NCI-H82 treated with DMSO at 0.1 percent for 48 hours (cell line): ENCODE data around the gene FAN1.
"Not testable (repeated sequence)": the region's sequence is repeated elsewhere in the genome, so short reads cannot be mapped to it uniquely, and the experiment has no call there.

Experiments
- DNase-seq: peaks from one replicate; lab custom pipeline; 2025; ENCODE audit not compliant: unreplicated experiment; lab: John Stamatoyannopoulos, UW

FAN1 gene

DNA sequence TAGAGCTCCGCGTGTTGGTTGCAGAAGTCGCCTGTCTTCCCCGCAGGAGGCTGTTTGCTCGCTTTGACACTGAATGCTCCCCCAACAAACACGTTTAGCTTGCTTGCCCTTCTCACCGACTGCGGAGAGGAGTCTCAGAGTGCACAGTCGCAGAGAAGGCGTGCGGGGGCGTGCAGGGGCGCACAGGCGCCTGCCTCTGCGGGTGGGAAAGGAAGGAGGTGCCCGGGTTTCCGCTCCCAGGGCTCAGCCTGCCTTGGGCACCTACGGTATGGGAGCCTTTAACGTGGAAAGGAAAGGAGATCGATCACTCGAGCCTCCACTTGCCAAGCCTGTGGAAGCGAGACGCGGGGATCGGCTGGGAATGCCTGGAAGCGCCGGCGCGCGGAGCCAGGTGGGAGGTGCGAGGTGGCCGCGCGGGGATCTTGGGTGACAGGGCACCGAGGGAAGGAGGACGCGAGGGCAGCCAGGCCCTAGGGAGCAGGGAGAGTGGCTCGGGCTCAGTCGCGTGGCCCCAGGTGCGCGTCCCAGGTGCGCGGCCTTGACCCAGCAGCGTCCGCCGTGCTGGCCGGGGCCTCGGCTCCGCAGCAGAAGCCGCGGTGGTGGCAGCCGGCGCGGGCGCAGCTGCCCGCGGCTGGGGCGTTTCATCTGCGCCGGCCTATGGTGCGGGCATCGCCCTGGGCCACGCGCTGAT, at the start of gene FAN1:
Gene FAN1 (plus strand): TSS at position 419 of the 691 bp plus-strand sequence. CDS start 749 bp downstream, outside the sequence.
- peak; percentile 70 for DNase-seq

DNA sequence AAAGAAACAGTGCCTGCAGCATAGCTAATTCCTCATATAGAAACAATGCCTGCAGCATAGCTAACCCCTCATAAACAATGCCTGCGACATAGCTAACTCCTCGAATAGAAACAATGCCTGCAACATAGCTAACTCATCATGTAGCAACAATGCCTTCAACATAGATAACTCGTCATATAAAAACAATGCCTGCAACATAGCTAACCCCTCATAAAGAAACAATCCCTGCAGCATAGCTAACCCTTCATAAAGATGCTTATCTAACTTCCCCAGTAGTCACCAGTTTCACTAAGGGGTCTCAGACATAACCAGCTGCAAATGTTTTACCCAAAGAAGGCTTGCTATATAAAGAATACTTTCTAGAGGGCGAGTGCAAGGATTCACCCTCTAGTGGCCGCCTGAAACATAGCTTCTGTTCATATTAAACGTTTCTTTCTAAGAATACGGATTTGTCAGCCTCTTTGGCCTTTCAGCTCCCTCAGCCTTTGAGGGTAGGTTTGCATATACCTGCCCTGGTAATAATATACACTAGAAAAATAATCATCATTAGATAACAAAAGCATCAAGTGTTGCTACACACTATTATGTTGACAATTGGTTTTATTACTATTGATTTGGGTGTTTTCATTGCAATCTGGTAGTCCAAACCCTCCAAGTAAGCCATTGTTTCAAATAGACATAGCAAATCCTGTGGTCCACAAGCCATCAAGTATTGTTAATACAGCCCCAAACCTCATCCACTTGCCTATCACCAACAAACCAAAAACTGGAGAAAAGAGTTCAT, 44.4 kb upstream of the FAN1 start:
- DNase-seq, result no peak

DNA sequence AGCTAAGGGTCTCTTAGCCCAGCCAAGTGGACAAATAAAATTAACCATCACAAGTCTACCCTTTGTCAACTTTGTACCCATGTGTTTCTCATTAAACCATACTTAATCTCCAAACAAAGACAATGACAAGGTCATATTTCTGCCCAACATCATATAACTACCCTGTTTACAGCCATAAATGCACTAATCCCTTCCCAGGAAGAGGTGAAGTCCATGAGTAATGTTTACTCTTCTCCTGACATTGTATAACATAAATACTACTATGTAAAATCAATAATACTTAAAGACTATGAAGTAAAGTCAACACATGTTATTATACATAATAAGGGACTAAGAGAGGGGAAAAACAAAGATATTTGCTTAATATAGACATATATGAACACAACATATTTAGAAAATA, 38.5 kb upstream of the FAN1 start:
- DNase-seq, result no peak

DNA sequence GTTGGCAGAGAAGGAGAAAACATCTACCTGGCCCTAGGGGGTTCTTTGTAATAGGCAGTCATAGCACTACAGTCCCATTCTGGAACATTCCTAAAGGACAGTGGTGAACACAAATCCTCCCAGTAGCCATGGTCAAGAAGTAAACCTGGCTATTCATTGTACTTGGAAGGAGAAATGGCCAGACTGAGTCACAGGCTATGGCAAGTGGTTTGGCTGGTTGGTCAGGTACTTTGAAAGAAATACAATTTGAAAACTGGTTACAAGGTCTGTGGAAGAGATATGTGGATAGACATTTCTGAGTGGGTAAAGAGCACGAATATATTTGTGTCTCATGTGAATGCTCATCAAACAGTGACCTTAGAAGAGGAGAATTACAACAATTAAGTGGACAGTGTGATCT, 33.0 kb upstream of the FAN1 start:
- DNase-seq, result no peak

DNA sequence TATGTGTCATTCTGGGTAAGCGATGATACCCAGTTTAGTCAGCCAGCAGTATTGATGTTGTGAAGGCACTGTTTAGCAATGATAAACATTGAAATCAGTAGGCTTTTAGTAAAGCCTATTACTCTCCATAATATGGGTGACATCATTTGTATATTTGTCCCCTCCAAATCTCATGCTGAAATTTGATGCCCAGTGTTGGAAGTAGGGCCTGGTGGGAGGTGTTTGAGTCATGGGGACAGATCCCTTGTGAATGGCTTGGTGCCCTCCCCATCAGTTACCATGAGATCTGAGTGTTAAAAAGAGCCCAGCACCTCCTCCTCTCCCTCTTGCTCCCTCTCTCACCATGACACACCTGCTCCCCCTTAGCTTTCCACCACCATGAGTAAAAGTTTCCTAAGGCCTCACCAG, 31.4 kb upstream of the FAN1 start:
- no peak for DNase-seq

DNA sequence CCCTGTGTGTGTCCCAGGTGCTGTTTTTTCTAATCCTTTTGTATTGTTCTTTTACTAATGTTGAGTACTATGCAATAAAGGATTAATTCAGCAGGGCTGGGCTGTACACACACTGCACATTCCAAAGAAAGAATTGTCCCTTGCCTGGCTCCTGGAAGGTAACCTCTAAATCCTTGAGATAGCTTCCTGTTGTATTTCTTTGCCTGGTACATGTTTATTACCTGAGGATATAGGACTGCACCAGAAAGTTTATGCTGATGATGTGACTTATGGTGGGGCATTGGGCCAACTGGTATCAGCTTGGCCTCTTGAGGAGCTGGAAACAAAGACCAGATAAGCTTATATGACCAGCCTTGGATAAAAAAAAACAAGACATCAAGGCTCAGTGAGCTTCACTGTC, 26.6 kb upstream of the FAN1 start:
- DNase-seq, result no peak

DNA sequence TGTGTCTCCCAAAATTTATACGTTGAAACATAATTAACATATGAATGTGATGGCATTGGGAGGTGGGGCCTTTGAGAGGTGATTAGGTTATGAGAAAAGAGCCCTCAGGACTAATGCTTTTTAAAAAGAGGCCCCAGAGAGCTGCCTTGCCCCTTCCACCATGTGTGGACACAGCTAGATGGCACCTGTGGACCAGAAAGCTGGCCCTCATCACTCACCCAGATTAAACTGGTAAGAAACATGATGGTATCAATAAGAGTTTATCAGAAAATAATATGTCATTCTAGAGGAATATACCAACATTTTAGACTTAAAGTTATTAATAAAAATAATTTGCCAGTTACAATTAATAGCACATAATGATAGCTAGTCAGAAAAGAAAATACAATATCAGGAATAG, 25.2 kb upstream of the FAN1 start:
- DNase-seq, result no peak

DNA sequence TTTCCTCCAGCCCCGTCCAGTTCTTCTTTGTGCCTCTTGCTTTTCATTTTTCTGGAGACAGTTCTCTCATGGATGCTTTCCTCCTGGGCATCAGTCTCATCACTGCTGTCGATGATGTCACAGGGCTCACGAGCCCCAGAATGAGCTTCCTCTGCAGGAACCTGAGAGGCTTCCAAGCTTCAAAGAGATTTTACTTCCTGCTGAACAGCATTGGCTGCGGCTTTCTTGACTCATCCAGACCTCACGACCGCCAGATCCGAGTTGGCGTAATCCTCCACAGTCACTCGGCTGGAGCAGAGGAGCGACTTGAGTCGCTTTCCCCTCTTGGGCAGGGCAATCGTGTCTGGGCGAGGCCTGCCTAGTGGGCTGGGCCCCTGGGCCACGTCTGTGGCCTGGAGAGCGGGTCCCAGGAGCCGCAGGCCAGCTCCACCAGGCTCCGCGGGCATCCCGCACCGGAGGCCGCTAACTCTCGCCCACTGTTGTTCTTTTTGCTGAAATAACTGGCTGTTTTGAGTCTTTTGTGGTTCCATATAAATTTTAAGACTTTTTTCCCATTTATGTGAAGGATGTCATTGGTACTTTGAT, 20.8 kb upstream of the FAN1 start:
- no peak for DNase-seq

DNA sequence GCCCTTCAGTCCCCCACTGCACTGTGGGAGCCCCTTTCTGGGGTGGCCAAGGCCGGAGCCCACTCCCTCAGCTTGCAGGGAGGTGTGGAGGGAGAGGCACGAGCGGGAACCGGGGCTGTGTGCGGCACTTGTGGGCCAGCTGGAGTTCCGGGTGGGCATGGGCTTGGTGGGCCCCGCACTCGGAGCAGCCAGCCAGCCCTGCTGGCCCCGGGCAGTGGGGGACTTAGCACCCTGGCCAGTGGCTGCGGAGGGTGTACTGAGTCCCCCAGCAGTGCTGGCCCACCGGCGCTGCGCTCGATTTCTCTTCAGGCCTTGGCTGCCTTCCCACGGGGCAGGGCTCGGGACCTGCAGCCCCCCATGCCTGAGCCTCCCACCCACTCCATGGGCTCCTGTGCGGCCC, 20.0 kb upstream of the FAN1 start:
- not testable (repeated sequence) for DNase-seq

DNA sequence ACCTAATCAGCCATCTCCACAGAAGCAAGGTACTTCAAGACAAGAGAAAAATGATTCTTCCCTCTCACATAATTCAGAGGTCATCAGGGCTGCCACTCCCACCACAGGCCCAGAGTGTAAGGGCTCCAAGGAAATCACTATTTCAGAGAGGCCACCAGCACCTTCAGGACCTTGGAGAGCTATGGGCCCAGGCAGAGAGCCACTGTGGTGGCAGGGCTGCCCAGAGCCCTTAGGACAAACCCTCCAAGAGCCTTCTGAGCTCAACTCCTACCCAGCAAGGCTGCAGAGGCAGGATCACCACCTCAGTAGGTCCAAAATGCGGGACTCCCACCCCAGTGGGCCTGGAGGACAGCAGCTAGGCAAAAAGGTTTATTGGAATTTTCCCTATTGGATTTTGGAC, 17.9 kb upstream of the FAN1 start:
- no peak for DNase-seq

DNA sequence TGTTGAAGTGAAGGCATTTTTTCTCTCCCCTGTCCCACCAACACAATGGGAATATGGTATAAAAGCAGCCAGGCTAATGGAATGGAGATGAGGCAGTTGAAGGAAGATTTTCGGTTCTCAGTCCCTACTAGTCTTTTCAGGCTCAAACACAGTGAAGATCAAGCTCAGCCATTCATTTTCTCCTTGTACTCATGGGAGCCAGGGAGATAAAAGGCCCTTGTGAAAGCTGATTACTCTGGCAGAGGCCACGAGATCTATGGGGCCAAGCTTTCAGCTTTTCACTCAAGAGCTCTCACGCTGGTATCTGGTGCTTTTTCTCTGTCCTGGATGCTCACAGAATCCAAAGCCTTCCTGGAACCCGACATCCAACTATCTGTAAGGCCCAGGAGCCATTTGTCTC, 14.5 kb upstream of the FAN1 start:
- DNase-seq, result no peak

DNA sequence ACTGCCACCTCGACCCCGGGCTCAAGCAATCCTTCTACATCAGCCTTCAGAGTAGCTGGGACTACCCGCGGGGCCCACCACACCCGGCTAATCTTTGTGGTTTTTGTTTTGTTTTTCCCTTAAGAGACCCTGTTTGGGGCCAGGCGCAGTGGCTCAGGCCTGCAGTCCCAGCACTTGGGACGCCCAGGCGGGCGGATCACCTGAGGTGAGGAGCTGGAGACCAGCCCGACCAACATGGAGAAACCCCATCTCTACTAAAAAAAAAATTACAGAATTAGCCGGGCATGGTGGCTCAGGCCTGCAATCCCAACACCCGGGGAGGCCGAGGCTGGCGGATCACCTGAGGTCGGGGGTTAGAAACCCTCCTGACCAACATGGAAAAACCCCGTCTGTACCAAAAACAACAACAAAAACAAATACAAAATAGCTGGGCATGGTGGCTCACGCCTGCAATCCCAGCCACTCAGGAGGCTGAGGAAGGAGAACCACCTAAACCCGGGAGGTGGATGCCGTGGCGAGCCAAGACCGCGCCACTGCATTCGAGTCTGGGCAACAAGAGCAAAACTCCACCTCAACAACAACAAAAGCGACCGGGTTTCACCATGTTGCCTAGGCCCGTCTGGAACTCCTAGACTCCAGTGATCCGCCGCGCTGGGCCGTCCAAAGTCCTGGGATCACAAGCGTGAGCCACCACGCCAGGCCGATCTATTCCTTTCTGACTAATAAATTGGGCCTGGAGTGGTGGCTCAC, 8.1 kb upstream of the FAN1 start:
- DNase-seq, result no peak

DNA sequence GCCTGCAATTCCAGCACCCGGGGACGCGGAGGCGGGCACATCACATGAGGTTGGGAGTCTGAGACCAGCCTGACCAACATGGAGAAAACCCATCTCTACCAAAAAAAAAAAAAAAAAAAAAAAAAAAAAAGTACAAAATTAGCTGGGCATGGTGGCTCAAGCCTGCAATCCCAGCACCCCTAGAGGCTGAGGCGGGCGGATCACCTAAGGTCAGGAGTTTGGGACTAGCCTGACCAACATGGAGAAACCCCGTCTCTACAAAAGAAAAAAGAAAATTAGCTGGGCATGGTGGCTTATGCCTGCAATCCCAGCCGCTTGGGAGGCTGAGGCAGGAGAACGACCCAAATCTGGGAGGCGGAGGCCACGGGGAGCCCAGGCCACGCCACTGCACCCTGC, 7.5 kb upstream of the FAN1 start:
- no peak for DNase-seq

DNA sequence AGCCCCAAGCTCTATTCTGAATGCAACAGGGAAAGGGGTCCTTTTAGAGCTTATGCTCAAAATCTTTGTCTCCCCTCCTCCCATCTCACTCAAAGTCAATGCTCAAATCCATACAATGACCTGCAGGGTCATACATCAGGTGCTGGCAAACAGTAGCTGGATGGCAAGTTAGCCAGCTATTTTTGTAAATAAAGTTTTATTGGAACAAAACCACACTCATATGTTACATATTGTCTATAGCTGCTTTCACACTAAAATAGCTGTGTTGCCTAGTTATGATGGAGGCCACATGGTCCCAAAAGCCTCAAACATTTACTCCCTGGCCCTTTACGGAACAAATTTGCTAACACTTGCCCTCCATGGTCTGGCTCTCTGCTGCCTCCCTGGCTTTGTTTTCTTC, 1.8 kb upstream of the FAN1 start:
- no peak for DNase-seq

DNA sequence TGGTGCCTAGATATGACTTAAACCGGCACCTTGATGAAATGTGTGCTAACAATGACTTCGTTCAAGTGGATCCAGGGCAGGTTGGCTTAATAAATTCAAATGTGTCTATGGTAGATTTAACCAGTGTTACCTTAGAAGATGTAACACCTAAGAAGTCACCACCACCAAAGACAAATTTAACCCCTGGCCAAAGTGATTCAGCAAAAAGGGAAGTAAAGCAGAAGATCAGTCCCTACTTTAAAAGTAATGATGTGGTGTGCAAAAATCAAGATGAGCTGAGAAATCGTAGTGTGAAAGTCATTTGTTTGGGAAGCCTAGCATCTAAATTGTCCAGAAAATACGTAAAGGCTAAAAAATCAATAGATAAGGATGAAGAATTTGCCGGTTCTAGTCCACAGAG, 1.1 kb downstream of the FAN1 start:
- no peak for DNase-seq

DNA sequence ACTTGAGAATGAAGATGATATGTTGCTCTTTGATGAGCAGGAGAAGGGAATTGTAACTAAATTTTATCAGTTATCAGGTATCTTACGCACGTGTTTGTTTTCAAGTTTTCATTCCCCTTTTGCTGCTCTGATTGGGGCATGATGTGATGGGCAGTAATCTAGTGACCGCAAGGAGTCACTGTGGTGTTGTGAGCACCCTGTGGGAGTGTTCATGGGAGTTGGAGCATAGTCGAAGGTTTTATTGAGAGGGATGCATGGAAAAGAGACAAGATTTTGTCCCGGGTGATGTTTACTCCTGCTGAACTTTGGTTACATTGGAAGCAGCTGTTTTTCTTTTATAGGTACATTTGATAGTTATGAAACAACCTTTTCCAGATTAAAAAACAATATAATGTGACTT, 2.1 kb downstream of the FAN1 start:
- no peak for DNase-seq

DNA sequence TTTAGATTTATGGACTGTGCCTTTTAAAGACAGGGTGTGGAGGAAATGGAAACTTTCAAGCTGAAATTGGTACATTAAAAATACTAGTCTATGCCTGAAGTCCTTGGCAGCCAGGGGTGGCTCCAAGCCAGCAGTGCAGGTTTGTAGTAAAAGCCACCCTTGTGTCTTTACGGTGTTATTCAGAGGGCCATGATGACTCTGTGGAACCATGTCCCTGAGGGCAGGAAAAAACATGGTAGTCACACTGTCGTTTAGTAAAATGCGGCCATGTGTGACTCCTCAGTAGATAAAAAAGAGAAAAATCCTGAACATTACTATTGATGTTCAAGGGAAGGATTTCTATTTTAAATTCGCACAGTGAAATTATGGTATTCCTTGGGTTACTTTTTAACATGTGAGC, 2.7 kb downstream of the FAN1 start:
- no peak for DNase-seq

DNA sequence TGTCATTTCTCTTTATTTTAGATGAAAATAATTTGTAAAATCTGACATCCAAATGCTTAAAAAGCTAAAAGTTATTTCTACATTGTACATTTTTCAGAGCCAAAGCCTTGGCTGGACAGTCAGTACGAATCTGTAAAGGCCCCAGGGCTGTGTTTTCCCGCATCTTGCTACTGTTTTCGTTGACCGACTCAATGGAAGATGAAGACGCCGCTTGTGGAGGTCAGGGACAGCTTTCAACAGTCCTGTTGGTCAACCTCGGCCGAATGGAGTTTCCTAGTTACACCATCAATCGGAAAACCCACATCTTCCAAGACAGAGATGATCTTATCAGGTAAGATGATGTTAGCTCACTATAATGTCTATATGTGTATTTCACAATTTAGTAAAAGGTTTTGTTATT, 10.0 kb downstream of the FAN1 start:
- DNase-seq, result no peak

DNA sequence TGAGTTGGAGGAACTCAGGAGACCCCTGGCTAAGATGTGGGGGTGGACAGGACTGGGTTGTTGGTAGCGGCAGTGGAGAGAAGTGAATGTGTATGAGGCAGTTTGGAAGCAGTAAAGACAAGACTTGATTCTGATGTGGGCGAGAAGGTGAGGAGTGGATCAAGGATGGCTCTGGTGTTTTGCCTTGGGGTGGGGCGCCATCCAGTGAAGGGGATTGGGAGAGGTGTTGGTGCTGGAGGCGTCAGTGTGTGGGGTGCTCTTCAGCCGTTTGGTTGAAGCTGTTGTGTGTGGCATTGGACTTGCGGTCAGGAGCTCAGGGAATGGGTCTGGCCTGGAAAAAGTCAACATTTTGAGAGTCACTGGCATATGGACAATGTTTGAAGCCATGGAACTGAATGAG, 13.3 kb downstream of the FAN1 start:
- no peak for DNase-seq

DNA sequence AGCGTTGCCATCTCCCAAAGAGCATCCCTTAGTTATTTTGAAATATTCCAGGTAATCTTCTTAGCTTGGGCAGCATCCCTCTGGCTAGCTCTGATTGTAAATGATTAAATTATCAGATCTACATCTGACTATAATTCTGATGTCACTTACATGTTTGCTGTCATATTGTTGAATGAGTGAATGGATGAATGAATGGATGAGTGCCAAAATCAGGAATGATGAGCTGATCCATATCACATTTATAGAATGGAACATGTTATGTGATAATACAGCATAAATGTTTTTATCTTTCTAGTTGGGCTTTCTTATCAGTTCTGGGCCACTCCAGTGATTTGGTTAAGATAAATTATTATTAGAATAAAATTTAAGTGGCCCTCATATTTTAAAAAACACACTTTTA, 14.0 kb downstream of the FAN1 start:
- no peak for DNase-seq

DNA sequence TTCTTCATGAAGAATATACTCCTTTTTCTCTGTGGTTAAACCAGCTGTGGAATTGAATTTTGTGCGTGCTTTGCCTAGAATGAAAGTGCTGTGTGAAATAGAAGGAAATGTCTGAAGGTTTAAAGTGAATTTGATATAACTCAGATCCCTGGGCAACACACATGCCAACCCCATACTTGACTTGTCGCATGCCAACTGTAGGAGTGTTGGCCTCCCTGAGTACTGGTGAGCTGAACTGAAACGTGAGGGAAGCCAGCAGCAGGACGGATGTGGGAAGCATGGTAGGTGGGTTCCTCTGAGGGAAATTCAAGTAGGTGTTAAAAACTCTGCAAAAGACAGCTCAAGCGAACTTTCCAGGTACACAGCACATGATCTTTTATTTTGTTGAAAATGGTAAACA, 14.7 kb downstream of the FAN1 start:
- no peak for DNase-seq
